K562 (cell line): Measurements from ENCODE around the gene DOK7.
"Not testable (repeated sequence)": the region's sequence is repeated elsewhere in the genome, so short reads cannot be mapped to it uniquely, and the experiment has no call there.

Experiments used
- ZBTB8A ChIP-seq: fragments of 450-650 bp; IDR thresholded peaks from 2 replicates; pipeline ENCODE4 v1.6.1; 2018; ENCODE audit warnings: mild to moderate bottlenecking, moderate library complexity; ENCODE audit not compliant: partially characterized antibody
- ZNF584 ChIP-seq: fragments of 200-800 bp; sonication (Bioruptor generic); IDR thresholded peaks from 2 replicates; pipeline ENCODE4 v1.6.1; 2016; ENCODE audit warnings: low read depth, mild to moderate bottlenecking, missing genetic modification characterization, missing compliant biosample characterization
- TF ChIP-seq, protein P1 (sequence below): fragments of 450-650 bp; formaldehyde crosslinking; IDR thresholded peaks from 2 replicates; pipeline ENCODE4 v1.4.0; 2022; ENCODE audit warnings: mild to moderate bottlenecking, moderate library complexity

DNA sequence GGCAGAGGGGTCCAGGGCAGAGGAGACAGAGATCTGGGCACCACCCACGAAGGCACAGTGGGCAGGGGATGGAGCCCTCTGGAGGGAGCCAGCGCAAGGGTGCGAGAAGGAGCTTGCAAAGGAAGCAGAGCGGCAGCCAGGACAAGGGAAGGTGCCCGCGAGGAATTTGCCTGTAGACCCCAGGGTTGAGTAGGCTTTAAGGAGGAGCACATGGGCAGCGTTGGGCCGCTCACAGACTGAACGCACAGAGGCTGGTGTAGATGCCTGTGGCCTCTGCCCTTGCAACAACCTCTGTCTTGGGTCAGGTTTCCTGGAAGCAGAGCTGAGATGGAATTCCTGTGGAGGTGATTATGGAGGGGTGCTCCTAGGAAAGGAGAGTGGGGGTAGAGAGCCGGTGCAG lies 72.7 kb downstream of the DOK7 start:
- TF ChIP-seq ZNF584 (CRISPR knock-in tag); ZBTB8A: not testable (repeated sequence)
- TF ChIP-seq, protein P1, sequence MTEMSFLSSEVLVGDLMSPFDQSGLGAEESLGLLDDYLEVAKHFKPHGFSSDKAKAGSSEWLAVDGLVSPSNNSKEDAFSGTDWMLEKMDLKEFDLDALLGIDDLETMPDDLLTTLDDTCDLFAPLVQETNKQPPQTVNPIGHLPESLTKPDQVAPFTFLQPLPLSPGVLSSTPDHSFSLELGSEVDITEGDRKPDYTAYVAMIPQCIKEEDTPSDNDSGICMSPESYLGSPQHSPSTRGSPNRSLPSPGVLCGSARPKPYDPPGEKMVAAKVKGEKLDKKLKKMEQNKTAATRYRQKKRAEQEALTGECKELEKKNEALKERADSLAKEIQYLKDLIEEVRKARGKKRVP (CRISPR knock-in tag), result not testable (repeated sequence)
